ENCODE data around the gene S1PR3.

The S1PR3 gene

DNA sequence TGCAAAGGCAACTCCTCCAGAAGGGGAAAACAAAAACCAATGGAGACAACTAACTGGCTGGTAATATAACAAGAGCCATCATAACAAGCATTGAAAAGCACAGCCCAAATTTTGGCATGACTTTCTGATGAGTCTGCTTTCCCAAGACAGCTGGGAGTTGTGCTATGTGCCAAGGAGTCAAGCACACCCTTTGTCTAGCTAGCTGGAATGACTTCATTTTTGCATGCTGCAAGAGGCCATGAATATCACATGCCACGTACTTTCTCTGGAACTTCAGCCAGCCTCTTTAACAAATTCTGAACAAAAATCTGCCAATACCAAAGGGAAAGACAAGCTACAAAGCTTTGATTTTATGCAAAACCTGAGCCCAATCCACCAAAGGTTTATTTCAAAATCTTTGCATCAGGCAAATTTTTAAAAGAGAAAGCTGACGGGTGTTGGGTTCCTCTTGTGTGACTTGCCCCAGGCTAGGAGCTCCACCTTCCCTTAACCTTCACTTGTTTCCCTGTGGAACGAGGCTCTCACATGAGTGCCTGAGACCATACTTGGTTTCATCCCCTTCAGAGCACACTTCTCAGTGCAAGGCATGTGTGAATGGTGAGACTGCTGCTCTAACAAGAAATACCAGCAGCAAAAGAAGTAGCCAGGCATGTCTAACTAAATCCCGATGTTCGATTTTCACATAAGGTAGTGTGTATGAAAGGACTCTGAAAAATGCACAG lies 47.3 kb downstream of the S1PR3 start:
- DNase-seq (ENCODE audit: low spot score) = peak; percentile 93

DNA sequence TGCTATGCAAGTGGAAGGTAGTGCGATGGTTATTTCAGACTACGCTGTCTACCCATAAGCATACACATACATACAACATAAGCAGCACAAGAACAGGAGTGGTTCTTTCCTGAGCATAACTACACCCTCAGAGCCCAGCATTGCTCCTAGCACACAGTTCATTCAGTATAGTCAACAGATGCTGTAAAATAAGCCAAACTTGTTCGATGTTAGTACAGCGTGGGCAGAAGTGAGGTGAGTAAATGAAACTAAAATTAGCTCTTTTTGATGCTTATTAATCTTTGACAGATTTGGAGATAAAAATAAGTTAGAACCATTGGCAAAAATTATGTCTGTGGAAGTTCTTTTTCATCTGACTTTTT lies 47.8 kb downstream of the S1PR3 start:
- no peak for DNase-seq (ENCODE audit: low spot score)

DNA sequence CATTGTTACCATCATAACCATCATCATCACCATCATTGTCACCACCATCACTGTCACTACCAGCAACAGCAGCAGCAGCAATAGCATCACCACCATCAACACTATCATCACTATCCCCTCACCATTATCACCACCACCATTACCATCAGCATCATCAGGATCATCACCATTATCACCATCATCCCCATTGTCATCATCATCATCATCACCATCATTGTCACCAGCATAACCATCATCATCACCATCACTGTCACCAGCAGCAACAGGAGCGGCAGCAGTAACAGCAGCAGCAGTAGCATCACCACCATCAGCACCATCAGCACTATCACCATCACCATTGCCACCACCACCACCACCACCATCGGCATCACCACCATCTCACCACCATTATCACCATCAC lies 48.4 kb downstream of the S1PR3 start:
- no peak for DNase-seq (ENCODE audit: low spot score)

DNA sequence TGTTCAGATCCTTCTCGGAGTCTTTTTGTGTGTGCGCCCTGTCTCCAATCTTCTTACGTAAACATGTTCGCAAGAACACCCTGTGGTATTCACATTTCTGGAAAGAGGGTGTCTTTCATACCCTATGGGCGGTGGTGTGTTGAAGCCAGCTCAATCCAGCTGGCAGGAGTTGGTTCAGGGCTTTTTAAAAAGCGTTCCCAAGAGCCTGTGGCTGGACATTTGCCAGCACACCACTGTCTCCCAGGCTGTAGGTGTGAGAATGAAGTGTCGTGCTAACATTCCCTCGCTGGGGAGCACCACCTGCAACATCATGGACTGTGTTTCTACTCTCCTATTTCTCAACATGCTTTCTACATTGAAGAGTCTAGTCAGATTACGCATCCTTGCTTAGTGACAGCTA lies 51.7 kb downstream of the S1PR3 start:
- DNase-seq (ENCODE audit: low spot score) = no peak

DNA sequence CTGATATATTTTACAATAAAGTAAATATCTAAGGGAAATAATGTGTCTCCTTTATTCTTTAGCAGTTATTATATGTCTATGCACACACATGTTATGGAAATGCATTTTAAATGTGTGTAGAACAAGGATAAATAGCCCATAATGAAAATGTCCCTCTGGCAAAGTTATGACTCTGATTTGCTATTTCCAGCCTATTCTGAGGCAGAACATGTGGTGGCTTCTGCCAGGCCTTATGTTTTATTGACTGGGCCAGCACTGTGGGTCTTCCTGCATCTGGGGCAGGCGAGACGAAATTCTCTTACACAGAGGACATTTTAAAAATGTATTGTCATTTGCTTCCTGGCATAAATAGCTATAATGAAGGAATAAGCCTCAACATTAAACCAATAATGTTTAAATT lies 52.8 kb downstream of the S1PR3 start:
- DNase-seq (ENCODE audit: low spot score) = no peak

DNA sequence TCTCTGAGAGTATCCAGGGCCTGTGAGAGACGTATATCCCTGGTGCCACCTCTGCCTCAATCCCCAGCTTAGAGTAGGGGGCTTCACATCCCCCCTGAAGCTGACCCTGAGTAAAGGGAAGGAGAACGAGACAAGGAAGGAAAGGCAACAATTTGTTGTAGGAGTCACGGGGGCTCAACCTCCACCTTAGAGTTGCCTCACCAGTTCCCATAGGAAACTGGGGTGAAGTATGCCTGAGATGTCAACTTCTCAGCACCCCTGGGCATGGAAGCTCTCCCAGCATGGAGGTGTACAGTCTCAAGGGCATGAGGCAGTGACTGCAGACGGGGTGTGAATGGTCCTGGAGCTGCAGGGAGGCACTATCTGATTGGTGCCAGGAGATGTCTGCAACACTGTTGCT lies 53.6 kb downstream of the S1PR3 start:
- DNase-seq (ENCODE audit: low spot score) = no peak

DNA sequence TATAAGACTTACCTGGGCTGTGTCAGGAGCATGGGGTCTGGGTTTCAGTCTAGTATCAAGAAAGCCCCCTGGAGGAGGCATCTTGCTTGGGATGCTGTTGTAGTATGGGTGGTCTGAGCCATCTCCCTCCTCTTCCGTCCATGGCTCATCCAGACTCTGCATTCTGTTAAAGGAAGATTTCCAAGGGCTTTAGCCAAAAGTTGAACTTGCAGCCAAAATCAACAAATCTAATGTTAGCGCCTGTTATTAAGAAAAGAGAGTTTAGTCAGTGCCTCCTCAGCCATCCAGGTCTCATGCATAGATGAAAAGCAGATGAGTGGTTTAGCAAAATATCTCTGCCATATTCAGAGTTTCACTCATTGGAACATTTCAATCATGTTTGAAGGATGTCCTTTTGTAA lies 55.6 kb downstream of the S1PR3 start:
- peak; percentile 32 for DNase-seq (ENCODE audit: low spot score)

DNA sequence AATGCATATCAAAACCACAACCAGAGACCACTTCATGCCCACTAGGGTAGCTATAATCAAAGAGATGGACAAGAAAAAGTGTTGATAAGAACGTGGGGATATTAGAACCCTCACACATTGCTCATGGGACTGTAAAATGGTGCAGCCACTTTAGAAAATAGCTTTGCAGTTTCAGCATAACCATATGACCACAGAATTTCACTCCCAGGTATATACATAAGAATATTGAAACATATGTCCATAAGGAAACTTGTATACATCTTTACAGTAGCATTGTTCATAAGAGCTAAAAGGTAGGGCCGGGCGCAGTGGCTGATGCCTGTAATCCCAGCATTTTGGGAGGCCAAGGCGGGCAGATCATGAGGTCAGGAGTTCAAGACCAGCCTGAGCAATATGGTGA lies 56.4 kb downstream of the S1PR3 start:
- DNase-seq (ENCODE audit: low spot score) = no peak

DNA sequence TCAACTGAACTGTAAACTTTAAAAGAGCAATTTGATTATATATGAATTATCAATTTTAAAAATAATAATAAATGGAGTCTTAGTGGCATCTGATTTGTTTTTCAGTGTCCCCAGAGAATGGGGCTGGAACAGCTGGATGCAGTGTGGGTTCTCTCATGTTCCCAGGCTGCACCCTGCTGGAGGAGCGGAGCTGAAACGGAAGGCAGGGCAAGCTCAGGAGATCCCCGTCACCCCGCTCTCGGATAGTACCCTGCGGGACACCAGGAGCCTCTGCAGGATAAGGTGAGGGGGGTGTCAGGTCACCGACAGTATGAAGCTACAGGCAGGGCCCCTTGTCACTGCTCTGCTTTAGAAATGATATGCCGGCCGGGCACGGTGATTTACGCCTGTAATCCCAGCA lies 57.3 kb downstream of the S1PR3 start:
- no peak for DNase-seq (ENCODE audit: low spot score)

DNA sequence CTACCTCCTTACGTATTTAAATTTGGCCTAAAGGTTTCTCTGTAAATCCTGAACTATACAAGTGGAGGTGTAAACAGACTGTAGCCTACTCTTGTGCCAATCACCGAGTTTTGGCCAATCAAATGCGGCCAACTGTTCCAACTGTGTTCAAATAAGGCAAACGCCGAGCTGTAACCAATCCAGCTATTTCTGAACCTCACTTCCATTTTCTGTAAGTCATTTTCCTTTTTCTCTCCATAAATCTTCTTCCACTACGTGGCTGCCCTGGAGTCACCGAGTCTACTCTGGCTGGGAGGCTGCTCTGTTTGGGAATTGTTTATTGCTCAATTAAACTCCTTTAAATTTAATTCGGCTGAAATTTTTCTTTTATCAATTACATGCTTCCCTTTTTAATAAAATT lies 58.4 kb downstream of the S1PR3 start:
- DNase-seq (ENCODE audit: low spot score) = no peak

DNA sequence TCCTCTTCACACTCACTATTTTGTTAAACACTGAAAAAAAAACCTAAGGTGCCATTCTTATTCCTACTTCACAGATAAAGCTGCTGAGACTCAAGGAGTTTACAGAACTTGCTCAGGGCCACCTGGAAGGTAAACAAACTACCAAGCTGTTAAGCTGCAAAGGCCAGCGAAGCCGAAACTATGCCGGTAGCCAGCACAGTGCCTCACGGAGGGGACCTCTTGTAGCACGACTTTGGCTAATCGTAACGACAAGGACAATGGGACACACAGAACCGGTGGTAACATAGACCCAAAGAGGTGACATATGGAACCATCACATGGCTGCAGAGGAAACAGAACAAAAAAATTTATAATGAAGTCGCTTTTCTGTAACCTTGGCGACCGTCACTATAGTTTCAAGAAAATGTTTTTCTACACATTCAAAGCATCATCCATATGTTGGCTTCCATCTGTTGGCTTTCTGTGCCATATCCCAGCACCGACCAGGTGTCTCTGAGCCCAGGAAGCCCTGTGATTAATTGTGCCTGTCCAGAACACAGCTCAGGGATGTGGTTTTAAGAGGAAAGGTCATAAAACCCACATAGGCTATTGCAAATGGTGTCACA lies 60.3 kb downstream of the S1PR3 start:
- no peak for DNase-seq (ENCODE audit: low spot score)

DNA sequence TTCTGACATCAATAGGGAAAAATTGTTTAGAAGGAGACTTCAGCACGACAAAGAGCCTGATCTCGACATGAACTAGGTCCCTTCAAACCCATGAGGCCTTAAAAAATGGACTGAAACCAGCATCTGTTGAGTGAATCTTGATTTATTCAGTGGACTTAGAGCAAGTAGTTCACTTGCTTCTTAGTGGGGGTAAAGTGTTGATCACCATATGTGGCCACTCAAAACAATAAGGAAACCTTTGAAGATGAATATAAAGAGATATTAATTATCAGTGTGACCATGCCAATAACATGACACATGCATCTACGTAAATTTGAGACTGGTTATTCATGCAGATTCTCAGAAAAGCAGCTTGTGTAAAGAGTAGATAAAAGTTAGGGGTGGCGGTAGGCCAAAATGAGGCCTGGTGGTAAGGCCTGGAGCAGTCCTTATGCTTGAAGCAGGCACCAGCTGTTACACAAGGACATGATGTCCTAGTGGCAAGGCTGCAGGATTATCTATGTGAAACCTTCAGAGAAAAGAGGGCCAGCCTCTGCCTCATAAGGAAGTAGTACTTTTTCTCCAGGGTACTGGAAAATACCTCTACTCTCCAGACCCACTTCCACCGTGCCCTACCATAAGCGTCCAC lies 61.3 kb downstream of the S1PR3 start:
- no peak for DNase-seq (ENCODE audit: low spot score)

DNA sequence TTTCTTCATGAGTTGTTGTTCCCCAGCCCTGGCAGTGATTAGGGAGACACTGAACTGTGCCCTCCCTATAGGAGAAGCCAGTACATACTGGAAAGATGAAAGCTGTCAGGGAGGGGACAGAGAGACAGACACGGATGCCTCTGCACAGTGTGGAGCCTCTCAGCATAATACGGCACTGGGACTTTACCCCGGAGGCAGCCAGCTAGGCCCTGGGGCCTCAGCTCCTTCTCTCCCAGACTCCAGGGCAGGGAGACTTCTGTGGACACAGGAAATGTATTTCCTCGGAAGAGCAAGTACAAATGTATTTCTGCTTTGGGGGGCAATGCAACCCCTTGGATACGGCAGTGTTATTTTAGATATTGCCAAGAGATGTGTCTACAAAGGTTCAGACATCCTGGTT lies 62.0 kb downstream of the S1PR3 start:
- no peak for DNase-seq (ENCODE audit: low spot score)
